HepG2 (cell line): Measurements from ENCODE around the gene ZNF519. TPM values are rescaled to one million over a fixed set of nuclear protein-coding genes. Genes with fewer than 3 reads are reported as not detected.
A peak's percentile ranks its signal among the peaks of the same experiment; 100 is the strongest.

ENCODE experiments used
- ATAC-seq: fragments of 200-7000 bp; cut with Tn5 transposase; 3 replicates; pipeline ENCODE4 v1.9.1; 2020; ENCODE audit warnings: mild to moderate bottlenecking, moderate library complexity
- BruUV-seq: library from RNA; stranded (reverse); fragments of 400-500 nt; replicated peaks from 2 replicates; lab custom pipeline; 2021; lab: Mats Ljungman, UMichigan
- CTCF ChIA-PET: fragments of 300-600 bp; formaldehyde crosslinking; extraction: SDS; loops from one replicate; lab custom pipeline; 2021; ENCODE audit warnings: low total read pairs, inconsistent platforms, low intra/inter-chr PET ratio; lab: Yijun Ruan, JAX
- POLR2A ChIA-PET: fragments of 350-600 bp; sonication (Branson Sonifier 250); formaldehyde crosslinking; loops from one replicate; lab custom pipeline; 2020; ENCODE audit warnings: antibody characterized with exemption, inconsistent platforms; lab: Yijun Ruan, JAX
- DNase-seq: peaks from one replicate; pipeline ENCODE4 v3.0.0-alpha.2; 2015; ENCODE audit warnings: low spot score
- FAIRE-seq: peaks from 3 replicates; lab custom pipeline; 2011; peaks lifted over from hg19 to GRCh38; lab: Jason Lieb, UNC
- H2AFZ ChIP-seq: one replicate; pipeline ENCODE4 v1.6.1; 2011; ENCODE audit warnings: low read length, inconsistent platforms
- H3K27ac ChIP-seq: fragments of 300-600 bp; 3 replicates; pipeline ENCODE4 v1.8.0; 2011; ENCODE audit warnings: mixed run types, mild to moderate bottlenecking, mixed read lengths, low read length, inconsistent platforms; ENCODE audit not compliant: insufficient read depth; ENCODE audit errors: extremely low read length
- H3K27me3 ChIP-seq, 2 experiments: fragments of 200-600 bp in 1 of 2; 2 replicates in 1 of 2; 3 replicates in 1 of 2; pipeline versions ENCODE4 v1.6.0 to v1.8.0; 2011; ENCODE audit warnings: low read length in 2 of 2, mild to moderate bottlenecking in 2 of 2, moderate library complexity in 2 of 2, inconsistent platforms in 1 of 2; ENCODE audit not compliant: insufficient read depth in 2 of 2, control insufficient read depth in 1 of 2
- H3K36me3 ChIP-seq, 2 experiments: fragments of 200-600 bp in 1 of 2; replicated peaks in 1 of 2; 2 replicates in 1 of 2; 3 replicates in 1 of 2; pipeline versions ENCODE4 v1.5.1 to v1.8.0; 2011; ENCODE audit warnings: low read length in 2 of 2, inconsistent platforms in 1 of 2; ENCODE audit not compliant: insufficient read depth in 2 of 2, control insufficient read depth in 1 of 2
- H3K4me1 ChIP-seq: 2 replicates; pipeline ENCODE4 v1.5.1; 2012; ENCODE audit warnings: low read length, inconsistent platforms; ENCODE audit not compliant: insufficient read depth
- H3K4me2 ChIP-seq: 2 replicates; pipeline ENCODE4 v1.6.0; 2011; ENCODE audit warnings: low read depth, low read length, inconsistent platforms
- H3K4me3 ChIP-seq, 3 experiments: fragments of 200-600 bp in 1 of 3; sonication (generic), shearing (Covaris generic) in 1 of 3; replicated peaks in 1 of 3; 2 replicates each; pipeline ENCODE4 v1.5.1; 2011 to 2016; ENCODE audit warnings: low read length in 3 of 3, inconsistent platforms in 2 of 3, low read depth in 2 of 3, mild to moderate bottlenecking in 2 of 3, control low read depth in 1 of 3, mixed read lengths in 1 of 3; ENCODE audit not compliant: insufficient read depth in 1 of 3
- H3K79me2 ChIP-seq: one replicate; pipeline ENCODE4 v1.6.1; 2011; ENCODE audit warnings: low read length, inconsistent platforms; ENCODE audit not compliant: insufficient read depth
- H3K9ac ChIP-seq: 2 replicates; pipeline ENCODE4 v1.6.0; 2011; ENCODE audit warnings: mild to moderate bottlenecking, low read depth, low read length, inconsistent platforms; ENCODE audit not compliant: insufficient read depth
- H3K9me3 ChIP-seq: 2 replicates; pipeline ENCODE4 v1.5.1; 2012; ENCODE audit warnings: mild to moderate bottlenecking, low read length
- H4K20me1 ChIP-seq: 2 replicates; pipeline ENCODE4 v1.6.0; 2011; ENCODE audit warnings: inconsistent platforms, mild to moderate bottlenecking, low read length, moderate library complexity; ENCODE audit not compliant: insufficient read depth
- FOXJ3 ChIP-seq: sonication (generic); formaldehyde crosslinking; IDR thresholded peaks from 2 replicates; pipeline ENCODE4 v1.4.0; 2020; ENCODE audit warnings: missing genetic modification reagents, mild to moderate bottlenecking, borderline replicate concordance
- HNF4G ChIP-seq, 2 experiments: sonication (generic) in 1 of 2; formaldehyde crosslinking in 1 of 2; IDR thresholded peaks; 2 replicates each; pipeline versions ENCODE4 v1.4.0 to v1.6.1; 2011 to 2020; ENCODE audit warnings: borderline replicate concordance in 2 of 2, low read depth in 2 of 2, mild to moderate bottlenecking in 2 of 2, low read length in 1 of 2, missing genetic modification reagents in 1 of 2, moderate library complexity in 1 of 2
- MEIS2 ChIP-seq: sonication (generic); formaldehyde crosslinking; IDR thresholded peaks from 2 replicates; pipeline ENCODE4 v1.9.0; 2021; ENCODE audit warnings: mild to moderate bottlenecking, missing genetic modification reagents
- NFIC ChIP-seq: IDR thresholded peaks from 2 replicates; pipeline ENCODE4 v1.6.1; 2012; ENCODE audit warnings: mild to moderate bottlenecking, low read length, inconsistent platforms
- STAG1 ChIP-seq: sonication (generic); formaldehyde crosslinking; IDR thresholded peaks from 2 replicates; pipeline ENCODE4 v1.4.0; 2020; ENCODE audit warnings: missing genetic modification reagents
- TFDP1 ChIP-seq: IDR thresholded peaks from 2 replicates; pipeline ENCODE4 v1.6.1; 2016; ENCODE audit warnings: missing compliant biosample characterization, missing genetic modification reagents, borderline replicate concordance
- U2AF2 ChIP-seq: fragments of 200-400 bp; formaldehyde crosslinking; IDR thresholded peaks from 2 replicates; pipeline ENCODE4 v1.6.1; 2017; ENCODE audit warnings: low read depth, mild to moderate bottlenecking, low read length
- YY1 ChIP-seq: IDR thresholded peaks from 2 replicates; pipeline ENCODE4 v1.6.1; 2011; ENCODE audit warnings: low read length, low read depth, moderate library complexity, mild to moderate bottlenecking; ENCODE audit not compliant: insufficient read depth, insufficient replicate concordance
- ZBTB42 ChIP-seq: sonication (generic); formaldehyde crosslinking; IDR thresholded peaks from 2 replicates; pipeline ENCODE4 v1.5.0; 2020; ENCODE audit warnings: mild to moderate bottlenecking, missing genetic modification reagents
- ZBTB43 ChIP-seq: sonication (generic); formaldehyde crosslinking; conservative IDR thresholded peaks from 2 replicates; pipeline ENCODE4 v1.4.0; 2020; ENCODE audit warnings: missing genetic modification reagents
- WGBS: methylation state at CpG from one replicate; pipeline ENCODE4 v1.1.6; 2017; ENCODE audit warnings: low lambda C conversion rate; 5-methylcytosine and 5-hydroxymethylcytosine counted together
- in situ Hi-C: cut with HindIII; loops from 2 replicates; pipeline ENCODE4 v1.10.0; 2017; ENCODE audit warnings: low pct_unique_long_range_greater_than_20kb; ENCODE audit not compliant: extremely low pct_ligation_motif_present
- intact Hi-C: fragments of 100-400 bp; cut with micrococcal nuclease; formaldehyde crosslinking; loops from one replicate; pipeline ENCODE4 v1.10.0; 2022; ENCODE audit not compliant: unreplicated experiment
- polyA plus RNA-seq, 8 experiments: library from polyadenylated mRNA; depleted of rRNA in 3 of 8; stranded (reverse) in 7 of 8; unstranded in 1 of 8; fragments of >200 nt; fragmentation: Illumina TruSeq in 4 of 8; extraction: Trizol in 4 of 8; gene quantifications; 2 replicates each; pipeline versions ENCODE4 v1.2.1 to v1.2.3, GENCODE V29; 2011 to 2016; ENCODE audit warnings: low read depth in 4 of 8, missing spikeins in 1 of 8, mixed read lengths in 1 of 8; ENCODE audit not compliant: insufficient read depth in 1 of 8
- total RNA-seq, 5 experiments: library from RNA; depleted of rRNA; stranded (reverse); fragments of >200 nt; fragmentation: Illumina TruSeq; extraction: Trizol; gene quantifications; 2 replicates each; pipeline ENCODE4 v1.2.3, GENCODE V29; 2016; ENCODE audit warnings: low read depth in 1 of 5
- TF ChIP-seq, protein P1 (sequence below): sonication (generic); formaldehyde crosslinking; IDR thresholded peaks from 2 replicates; pipeline ENCODE4 v1.5.0; 2020; ENCODE audit warnings: mild to moderate bottlenecking, missing genetic modification reagents
- TF ChIP-seq, protein P2 (sequence below): sonication (generic); formaldehyde crosslinking; IDR thresholded peaks from 2 replicates; pipeline ENCODE4 v1.8.0; 2022; ENCODE audit warnings: low read depth, missing genetic modification reagents
- TF ChIP-seq, protein P3 (sequence below): sonication (generic); formaldehyde crosslinking; IDR thresholded peaks from 2 replicates; pipeline ENCODE4 v1.4.0; 2020; ENCODE audit warnings: mild to moderate bottlenecking, missing genetic modification reagents

The ZNF519 gene
- total and polyA plus RNA-seq, 2 of the 13 experiments (the other 11 are each of a cell fraction or from before 2014, with no cell fraction given): 7.3 to 11.1 TPM

- H3K4me2 ChIP-seq: peak overlapping the region; percentile 76
- intact Hi-C loops: no loop called here
- TF ChIP-seq, protein P1, sequence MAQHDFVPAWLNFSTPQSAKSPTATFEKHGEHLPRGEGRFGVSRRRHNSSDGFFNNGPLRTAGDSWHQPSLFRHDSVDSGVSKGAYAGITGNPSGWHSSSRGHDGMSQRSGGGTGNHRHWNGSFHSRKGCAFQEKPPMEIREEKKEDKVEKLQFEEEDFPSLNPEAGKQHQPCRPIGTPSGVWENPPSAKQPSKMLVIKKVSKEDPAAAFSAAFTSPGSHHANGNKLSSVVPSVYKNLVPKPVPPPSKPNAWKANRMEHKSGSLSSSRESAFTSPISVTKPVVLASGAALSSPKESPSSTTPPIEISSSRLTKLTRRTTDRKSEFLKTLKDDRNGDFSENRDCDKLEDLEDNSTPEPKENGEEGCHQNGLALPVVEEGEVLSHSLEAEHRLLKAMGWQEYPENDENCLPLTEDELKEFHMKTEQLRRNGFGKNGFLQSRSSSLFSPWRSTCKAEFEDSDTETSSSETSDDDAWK (CRISPR knock-in tag): no peak
- TF ChIP-seq ZBTB42 (CRISPR knock-in tag): no peak
- no peak for TF ChIP-seq MEIS2 (CRISPR knock-in tag)
- TF ChIP-seq, protein P2, sequence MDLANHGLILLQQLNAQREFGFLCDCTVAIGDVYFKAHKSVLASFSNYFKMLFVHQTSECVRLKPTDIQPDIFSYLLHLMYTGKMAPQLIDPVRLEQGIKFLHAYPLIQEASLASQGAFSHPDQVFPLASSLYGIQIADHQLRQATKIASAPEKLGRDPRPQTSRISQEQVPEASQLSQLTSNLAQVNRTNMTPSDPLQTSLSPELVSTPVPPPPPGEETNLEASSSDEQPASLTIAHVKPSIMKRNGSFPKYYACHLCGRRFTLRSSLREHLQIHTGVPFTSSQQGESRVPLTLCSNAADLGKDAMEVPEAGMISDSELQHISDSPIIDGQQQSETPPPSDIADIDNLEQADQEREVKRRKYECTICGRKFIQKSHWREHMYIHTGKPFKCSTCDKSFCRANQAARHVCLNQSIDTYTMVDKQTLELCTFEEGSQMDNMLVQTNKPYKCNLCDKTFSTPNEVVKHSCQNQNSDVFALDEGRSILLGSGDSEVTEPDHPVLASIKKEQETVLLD (CRISPR knock-in tag): no peak
- no peak for TF ChIP-seq ZBTB43 (CRISPR knock-in tag)
- TF ChIP-seq YY1: no peak
- no peak for TF ChIP-seq FOXJ3 (CRISPR knock-in tag)
- TF ChIP-seq NFIC: no peak
- TF ChIP-seq HNF4G (IDR thresholded peaks at IDR 0.05; ENCODE audit: borderline replicate concordance, low read depth, low read length): no peak
- no peak for TF ChIP-seq HNF4G (CRISPR knock-in tag; IDR thresholded peaks at IDR 0.05; ENCODE audit: borderline replicate concordance, low read depth)
- no peak for TF ChIP-seq U2AF2
- TF ChIP-seq STAG1: no peak
- no peak for TF ChIP-seq TFDP1 (CRISPR knock-in tag)
- TF ChIP-seq, protein P3, sequence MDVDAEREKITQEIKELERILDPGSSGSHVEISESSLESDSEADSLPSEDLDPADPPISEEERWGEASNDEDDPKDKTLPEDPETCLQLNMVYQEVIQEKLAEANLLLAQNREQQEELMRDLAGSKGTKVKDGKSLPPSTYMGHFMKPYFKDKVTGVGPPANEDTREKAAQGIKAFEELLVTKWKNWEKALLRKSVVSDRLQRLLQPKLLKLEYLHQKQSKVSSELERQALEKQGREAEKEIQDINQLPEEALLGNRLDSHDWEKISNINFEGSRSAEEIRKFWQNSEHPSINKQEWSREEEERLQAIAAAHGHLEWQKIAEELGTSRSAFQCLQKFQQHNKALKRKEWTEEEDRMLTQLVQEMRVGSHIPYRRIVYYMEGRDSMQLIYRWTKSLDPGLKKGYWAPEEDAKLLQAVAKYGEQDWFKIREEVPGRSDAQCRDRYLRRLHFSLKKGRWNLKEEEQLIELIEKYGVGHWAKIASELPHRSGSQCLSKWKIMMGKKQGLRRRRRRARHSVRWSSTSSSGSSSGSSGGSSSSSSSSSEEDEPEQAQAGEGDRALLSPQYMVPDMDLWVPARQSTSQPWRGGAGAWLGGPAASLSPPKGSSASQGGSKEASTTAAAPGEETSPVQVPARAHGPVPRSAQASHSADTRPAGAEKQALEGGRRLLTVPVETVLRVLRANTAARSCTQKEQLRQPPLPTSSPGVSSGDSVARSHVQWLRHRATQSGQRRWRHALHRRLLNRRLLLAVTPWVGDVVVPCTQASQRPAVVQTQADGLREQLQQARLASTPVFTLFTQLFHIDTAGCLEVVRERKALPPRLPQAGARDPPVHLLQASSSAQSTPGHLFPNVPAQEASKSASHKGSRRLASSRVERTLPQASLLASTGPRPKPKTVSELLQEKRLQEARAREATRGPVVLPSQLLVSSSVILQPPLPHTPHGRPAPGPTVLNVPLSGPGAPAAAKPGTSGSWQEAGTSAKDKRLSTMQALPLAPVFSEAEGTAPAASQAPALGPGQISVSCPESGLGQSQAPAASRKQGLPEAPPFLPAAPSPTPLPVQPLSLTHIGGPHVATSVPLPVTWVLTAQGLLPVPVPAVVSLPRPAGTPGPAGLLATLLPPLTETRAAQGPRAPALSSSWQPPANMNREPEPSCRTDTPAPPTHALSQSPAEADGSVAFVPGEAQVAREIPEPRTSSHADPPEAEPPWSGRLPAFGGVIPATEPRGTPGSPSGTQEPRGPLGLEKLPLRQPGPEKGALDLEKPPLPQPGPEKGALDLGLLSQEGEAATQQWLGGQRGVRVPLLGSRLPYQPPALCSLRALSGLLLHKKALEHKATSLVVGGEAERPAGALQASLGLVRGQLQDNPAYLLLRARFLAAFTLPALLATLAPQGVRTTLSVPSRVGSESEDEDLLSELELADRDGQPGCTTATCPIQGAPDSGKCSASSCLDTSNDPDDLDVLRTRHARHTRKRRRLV: no peak
Measured at GRCh38 chr18:14179306-14179705, 47.1 kb upstream of the ZNF519 start.

More at GRCh38 chr18:14179306-14179705, 47.1 kb upstream of the ZNF519 start:
- no peak for FAIRE-seq
- Histone ChIP-seq H3K9ac (peak overlapping the region; percentile 46; the same call in 1 of the 2 replicates), H3K79me2 (no peaks in the 10 kb centered on the region), H3K36me3 (no peaks in the 10 kb centered on the region), H3K4me3 (peak overlapping the region; percentile 50 to 74 (median 70); a peak in 5 of 6 replicates), H3K4me1 (no peaks in the 10 kb centered on the region), H3K27ac (no peak overlapping the region), H3K9me3 (no peaks in the 10 kb centered on the region), H3K27me3 (no peaks in the 10 kb centered on the region), H4K20me1 (no peaks in the 10 kb centered on the region), H2AFZ (no peak overlapping the region)
- ATAC-seq: peak; percentile 41
- no peak for DNase-seq
- ChIA-PET POLR2A (interaction anchor here (1.3 kb wide), 1 partner anchor 11 kb away, joined by 9 read pairs; no protein-coding TSS in a partner anchor), CTCF (interaction anchor here (1.5 kb wide), 1 partner anchor 237 kb away, joined by 4 read pairs; no protein-coding TSS in a partner anchor)
- BruUV-seq: TSS peak; percentile 86
- 4% methylated on average over 3 of the region's 28 CpGs for WGBS
- in situ Hi-C loops: no loop called here
